ENCODE measurements around the gene PAF1.
"Not testable (repeated sequence)": the region's sequence is repeated elsewhere in the genome, so short reads cannot be mapped to it uniquely, and the experiment has no call there.

DNA sequence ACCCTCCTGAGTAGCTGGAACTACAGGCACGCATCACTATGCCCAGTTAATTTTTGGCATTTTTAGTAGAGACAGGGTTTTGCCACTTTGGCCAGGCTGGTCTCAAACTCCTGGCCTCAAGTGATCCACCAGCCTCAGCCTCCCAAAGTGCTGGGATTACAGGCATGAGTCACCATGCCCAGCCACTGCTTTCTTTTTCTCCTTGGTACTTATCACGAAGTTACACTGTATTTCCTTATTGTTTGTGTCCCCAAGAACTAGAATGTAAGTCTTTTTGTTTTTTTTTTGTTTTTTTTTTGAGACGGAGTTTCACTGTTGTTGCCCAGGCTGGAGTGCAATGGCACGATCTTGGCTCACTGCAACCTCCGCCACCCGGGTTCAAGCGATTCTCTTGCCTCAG lies 50.8 kb downstream of the PAF1 start:
- TF ChIP-seq, protein P1, sequence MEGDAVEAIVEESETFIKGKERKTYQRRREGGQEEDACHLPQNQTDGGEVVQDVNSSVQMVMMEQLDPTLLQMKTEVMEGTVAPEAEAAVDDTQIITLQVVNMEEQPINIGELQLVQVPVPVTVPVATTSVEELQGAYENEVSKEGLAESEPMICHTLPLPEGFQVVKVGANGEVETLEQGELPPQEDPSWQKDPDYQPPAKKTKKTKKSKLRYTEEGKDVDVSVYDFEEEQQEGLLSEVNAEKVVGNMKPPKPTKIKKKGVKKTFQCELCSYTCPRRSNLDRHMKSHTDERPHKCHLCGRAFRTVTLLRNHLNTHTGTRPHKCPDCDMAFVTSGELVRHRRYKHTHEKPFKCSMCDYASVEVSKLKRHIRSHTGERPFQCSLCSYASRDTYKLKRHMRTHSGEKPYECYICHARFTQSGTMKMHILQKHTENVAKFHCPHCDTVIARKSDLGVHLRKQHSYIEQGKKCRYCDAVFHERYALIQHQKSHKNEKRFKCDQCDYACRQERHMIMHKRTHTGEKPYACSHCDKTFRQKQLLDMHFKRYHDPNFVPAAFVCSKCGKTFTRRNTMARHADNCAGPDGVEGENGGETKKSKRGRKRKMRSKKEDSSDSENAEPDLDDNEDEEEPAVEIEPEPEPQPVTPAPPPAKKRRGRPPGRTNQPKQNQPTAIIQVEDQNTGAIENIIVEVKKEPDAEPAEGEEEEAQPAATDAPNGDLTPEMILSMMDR (IDR thresholded peaks at IDR 0.05) = not testable (repeated sequence)
- TF ChIP-seq POLR2A (IDR thresholded peaks at IDR 0.05) = not testable (repeated sequence)

Measured in Peyer's patch (tissue), 4 donors.